Duodenal mucosa (tissue), 2 donors: Measurements from ENCODE around the gene ZDHHC13.

Experiments used
- H3K27ac ChIP-seq: one replicate; pipeline ENCODE4 v1.7.0; 2013; ENCODE audit warnings: low read depth, low read length
- H3K27me3 ChIP-seq, 2 donors: one replicate each; pipeline ENCODE4 v1.7.0; 2013; ENCODE audit warnings: low read length in 2 of 2, control low read depth in 1 of 2; ENCODE audit not compliant: insufficient read depth in 2 of 2, control insufficient read depth in 1 of 2
- H3K36me3 ChIP-seq, 2 donors: one replicate each; pipeline ENCODE4 v1.7.0; 2013; ENCODE audit warnings: low read length in 2 of 2, control low read depth in 1 of 2; ENCODE audit not compliant: insufficient read depth in 2 of 2, control insufficient read depth in 1 of 2
- H3K4me1 ChIP-seq, 2 donors: one replicate each; pipeline ENCODE4 v1.7.0; 2013; ENCODE audit warnings: low read length in 2 of 2, control low read depth in 1 of 2; ENCODE audit not compliant: insufficient read depth in 2 of 2, control insufficient read depth in 1 of 2
- H3K4me3 ChIP-seq, 2 donors: one replicate each; pipeline ENCODE4 v1.7.0; 2013; ENCODE audit warnings: low read length in 2 of 2, low read depth in 1 of 2
- H3K9ac ChIP-seq, 2 donors: one replicate each; pipeline ENCODE4 v1.7.0; 2013; ENCODE audit warnings: low read length in 2 of 2, low read depth in 1 of 2
- H3K9me3 ChIP-seq, 2 donors: one replicate each; pipeline ENCODE4 v1.7.0; 2013; ENCODE audit warnings: low read length in 2 of 2, control low read depth in 1 of 2; ENCODE audit not compliant: control insufficient read depth in 1 of 2

The ZDHHC13 gene

GRCh38 chr11:19164230-19164855 lies 47.4 kb downstream of the ZDHHC13 start:
- H3K27ac ChIP-seq: no peak overlapping the region
- no peak overlapping the region for H3K4me3 ChIP-seq
- H3K9me3 ChIP-seq: no peaks in the 10 kb centered on the region
- peaks cover 3 to 9% of the 10 kb centered on the region in 2 donors for H3K4me1 ChIP-seq
- H3K36me3 ChIP-seq: peaks cover 37 to 42% of the 10 kb centered on the region in 2 donors
- H3K9ac ChIP-seq: no peak overlapping the region
- no peaks in the 10 kb centered on the region for H3K27me3 ChIP-seq

GRCh38 chr11:19164881-19165280 lies 47.9 kb downstream of the ZDHHC13 start:
- Histone ChIP-seq H3K4me1 (peaks cover 3 to 9% of the 10 kb centered on the region in 2 donors), H3K27me3 (no peaks in the 10 kb centered on the region), H3K9me3 (no peaks in the 10 kb centered on the region), H3K9ac (no peak overlapping the region), H3K27ac (no peak overlapping the region), H3K4me3 (no peak overlapping the region), H3K36me3 (peaks cover 37 to 46% of the 10 kb centered on the region in 2 donors)

GRCh38 chr11:19168090-19168489 lies 51.1 kb downstream of the ZDHHC13 start:
- Histone ChIP-seq H3K27ac (no peak overlapping the region), H3K9ac (no peak overlapping the region), H3K9me3 (no peaks in the 10 kb centered on the region), H3K4me3 (no peak overlapping the region), H3K4me1 (peaks cover 0 to 3% of the 10 kb centered on the region in 2 donors), H3K36me3 (peaks cover 49 to 62% of the 10 kb centered on the region in 2 donors), H3K27me3 (no peaks in the 10 kb centered on the region)

- H3K36me3 ChIP-seq: peaks cover 27 to 55% of the 10 kb centered on the region in 2 donors
These were observed 56.2 kb downstream of the ZDHHC13 start for GRCh38 chr11:19173004-19173689.

GRCh38 chr11:19173964-19174638 lies 57.1 kb downstream of the ZDHHC13 start:
- H3K27ac ChIP-seq: no peak overlapping the region
- peaks cover 21 to 47% of the 10 kb centered on the region in 2 donors for H3K36me3 ChIP-seq
- no peak overlapping the region for H3K4me3 ChIP-seq
- no peaks in the 10 kb centered on the region for H3K9me3 ChIP-seq
- no peak overlapping the region for H3K9ac ChIP-seq
- no peaks in the 10 kb centered on the region for H3K27me3 ChIP-seq
- H3K4me1 ChIP-seq: no peaks in the 10 kb centered on the region

More at GRCh38 chr11:19173004-19173689, 56.2 kb downstream of the ZDHHC13 start:
- no peak overlapping the region for H3K9ac ChIP-seq
- no peak overlapping the region for H3K4me3 ChIP-seq
- no peaks in the 10 kb centered on the region for H3K9me3 ChIP-seq
- H3K27ac ChIP-seq: no peak overlapping the region
- no peaks in the 10 kb centered on the region for H3K4me1 ChIP-seq
- no peaks in the 10 kb centered on the region for H3K27me3 ChIP-seq

GRCh38 chr11:19176629-19177186 lies 59.7 kb downstream of the ZDHHC13 start:
- no peaks in the 10 kb centered on the region for H3K27me3 ChIP-seq
- H3K9ac ChIP-seq: no peak overlapping the region
- peaks cover 13 to 37% of the 10 kb centered on the region in 2 donors for H3K36me3 ChIP-seq
- no peak overlapping the region for H3K4me3 ChIP-seq
- no peaks in the 10 kb centered on the region for H3K9me3 ChIP-seq
- H3K4me1 ChIP-seq: no peaks in the 10 kb centered on the region
- H3K27ac ChIP-seq: no peak overlapping the region

- Histone ChIP-seq H3K4me3 (no peak overlapping the region), H3K27ac (no peak overlapping the region), H3K27me3 (no peaks in the 10 kb centered on the region), H3K36me3 (peaks cover 0 to 5% of the 10 kb centered on the region in 2 donors), H3K9me3 (no peaks in the 10 kb centered on the region), H3K9ac (no peak overlapping the region), H3K4me1 (no peaks in the 10 kb centered on the region)
These were observed 64.7 kb downstream of the ZDHHC13 start for GRCh38 chr11:19181531-19182261.

- Histone ChIP-seq H3K4me3 (no peak overlapping the region), H3K27ac (no peak overlapping the region), H3K9ac (no peak overlapping the region), H3K36me3 (no peaks in the 10 kb centered on the region), H3K9me3 (no peaks in the 10 kb centered on the region), H3K4me1 (no peaks in the 10 kb centered on the region), H3K27me3 (no peaks in the 10 kb centered on the region)
These were observed 66.7 kb downstream of the ZDHHC13 start for GRCh38 chr11:19183646-19184045.

- no peak overlapping the region for H3K9ac ChIP-seq
- no peaks in the 10 kb centered on the region for H3K4me1 ChIP-seq
- no peaks in the 10 kb centered on the region for H3K36me3 ChIP-seq
- no peak overlapping the region for H3K4me3 ChIP-seq
- no peaks in the 10 kb centered on the region for H3K27me3 ChIP-seq
- H3K9me3 ChIP-seq: no peaks in the 10 kb centered on the region
- no peak overlapping the region for H3K27ac ChIP-seq
These were observed 68.1 kb downstream of the ZDHHC13 start for GRCh38 chr11:19185036-19185435.
